GM19328 (cell line): ENCODE measurements around the gene CRB2.

ENCODE experiments used
- ATAC-seq: cut with Tn5 transposase; IDR thresholded peaks from one replicate; pipeline ENCODE4 v1.9.1; 2021; ENCODE audit warnings: mild to moderate bottlenecking, moderate library complexity; ENCODE audit not compliant: unreplicated experiment

The CRB2 gene

DNA sequence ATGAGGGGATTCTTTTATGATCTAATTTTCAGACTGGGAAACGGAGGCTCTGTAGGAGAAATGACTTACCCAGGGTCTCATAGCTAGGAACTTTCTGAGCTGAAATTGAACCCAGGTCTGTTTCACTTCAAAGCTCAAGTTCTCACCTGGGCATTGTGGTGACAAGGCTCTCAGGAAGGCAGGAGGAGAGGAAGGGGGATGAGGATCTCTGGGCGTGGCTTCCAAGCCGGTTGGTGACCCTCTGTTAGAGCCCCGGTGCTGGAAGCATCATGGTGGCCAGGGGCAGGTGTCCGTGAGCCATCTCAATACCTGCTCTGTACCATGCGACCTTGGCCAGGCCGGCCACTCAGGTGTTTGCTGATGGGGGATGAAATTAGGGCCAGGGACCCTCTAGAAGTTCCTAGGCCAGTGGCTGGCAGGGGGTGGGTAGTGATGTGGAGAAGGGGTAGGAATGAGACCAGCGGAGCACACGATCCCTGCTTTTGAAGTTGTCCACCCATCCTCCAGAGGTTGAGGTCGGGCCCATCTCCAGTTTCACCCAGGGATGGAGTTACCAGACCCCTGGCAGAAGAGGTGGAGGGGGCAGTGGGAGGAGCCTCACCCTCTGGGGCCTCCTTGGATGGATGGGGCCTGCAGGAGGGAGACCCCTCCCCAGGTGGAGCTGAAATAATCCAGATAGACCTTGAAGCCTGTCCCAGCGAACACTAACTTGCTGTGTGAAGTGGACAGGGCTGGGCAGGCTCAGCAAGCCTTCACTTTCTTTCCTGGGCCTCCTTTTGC is 5.9 kb downstream of the CRB2 start:
- ATAC-seq: no peak

DNA sequence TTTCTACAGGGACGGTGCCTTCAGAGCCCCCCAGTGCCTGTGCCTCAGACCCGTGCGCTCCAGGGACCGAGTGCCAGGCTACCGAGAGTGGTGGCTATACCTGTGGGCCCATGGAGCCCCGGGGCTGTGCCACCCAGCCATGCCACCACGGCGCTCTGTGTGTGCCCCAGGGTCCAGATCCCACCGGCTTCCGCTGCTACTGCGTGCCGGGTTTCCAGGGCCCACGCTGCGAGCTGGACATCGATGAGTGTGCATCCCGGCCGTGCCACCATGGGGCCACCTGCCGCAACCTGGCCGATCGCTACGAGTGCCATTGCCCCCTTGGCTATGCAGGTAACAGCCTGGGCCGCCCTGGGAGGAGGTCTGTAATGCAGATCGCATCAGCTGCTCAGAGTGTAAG is 6.9 kb downstream of the CRB2 start:
- ATAC-seq: no peak

DNA sequence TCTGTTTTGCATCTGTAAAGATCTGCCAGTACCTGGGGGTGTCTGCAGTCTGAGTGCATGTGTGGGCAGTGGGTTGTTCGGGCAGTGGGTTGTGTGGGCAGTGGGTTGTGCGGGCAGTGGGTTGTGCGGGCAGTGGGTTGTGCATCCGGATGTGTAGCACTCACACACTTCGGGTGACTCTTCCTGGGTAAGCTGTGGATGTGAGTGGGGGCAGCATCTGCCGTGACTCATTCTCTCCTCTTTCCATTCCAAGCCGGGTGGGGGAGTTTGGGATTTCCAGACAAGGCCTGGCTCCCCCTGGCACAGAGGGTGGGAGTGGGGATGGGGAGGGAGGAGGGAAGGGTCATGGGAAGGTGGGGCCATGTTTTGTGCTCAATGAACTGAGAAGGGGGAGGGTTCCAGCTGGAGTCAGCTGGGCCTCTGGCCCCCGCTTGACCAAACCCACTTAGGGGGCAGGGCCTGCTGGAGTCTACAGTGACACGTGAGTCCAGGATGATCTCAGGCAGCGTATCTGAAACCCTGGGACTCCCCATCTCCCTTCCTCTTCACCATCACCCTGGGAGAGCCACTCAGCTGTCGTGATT is 8.3 kb downstream of the CRB2 start:
- ATAC-seq: no peak

DNA sequence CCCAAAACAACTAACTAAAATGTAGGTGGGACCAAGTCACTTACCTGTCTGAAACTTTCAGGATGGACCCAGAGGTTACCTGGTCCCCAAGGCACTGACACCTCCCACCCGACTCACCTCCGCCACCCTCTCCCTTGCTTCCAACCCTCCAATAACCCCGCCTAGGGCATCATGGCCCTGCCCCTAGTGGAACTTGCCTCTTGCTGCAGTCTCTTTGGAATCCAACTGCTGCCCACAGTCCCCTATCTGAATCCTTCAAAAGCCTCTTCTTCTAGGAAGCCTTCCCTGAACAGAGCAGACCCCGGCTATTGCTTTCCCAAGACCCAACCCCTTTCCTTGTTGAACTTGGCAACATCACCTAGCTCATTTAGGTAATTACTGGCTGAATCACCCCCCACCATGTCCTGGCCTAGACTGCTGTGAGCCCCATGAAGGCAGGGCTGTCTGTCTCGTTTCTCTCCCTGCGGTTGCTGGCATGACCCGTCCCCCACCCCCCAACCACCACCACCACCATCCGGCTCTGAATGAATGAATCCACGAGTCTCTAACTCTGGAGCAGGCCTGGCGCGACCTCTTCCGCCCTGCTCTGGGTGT is 9.4 kb downstream of the CRB2 start:
- no peak for ATAC-seq

DNA sequence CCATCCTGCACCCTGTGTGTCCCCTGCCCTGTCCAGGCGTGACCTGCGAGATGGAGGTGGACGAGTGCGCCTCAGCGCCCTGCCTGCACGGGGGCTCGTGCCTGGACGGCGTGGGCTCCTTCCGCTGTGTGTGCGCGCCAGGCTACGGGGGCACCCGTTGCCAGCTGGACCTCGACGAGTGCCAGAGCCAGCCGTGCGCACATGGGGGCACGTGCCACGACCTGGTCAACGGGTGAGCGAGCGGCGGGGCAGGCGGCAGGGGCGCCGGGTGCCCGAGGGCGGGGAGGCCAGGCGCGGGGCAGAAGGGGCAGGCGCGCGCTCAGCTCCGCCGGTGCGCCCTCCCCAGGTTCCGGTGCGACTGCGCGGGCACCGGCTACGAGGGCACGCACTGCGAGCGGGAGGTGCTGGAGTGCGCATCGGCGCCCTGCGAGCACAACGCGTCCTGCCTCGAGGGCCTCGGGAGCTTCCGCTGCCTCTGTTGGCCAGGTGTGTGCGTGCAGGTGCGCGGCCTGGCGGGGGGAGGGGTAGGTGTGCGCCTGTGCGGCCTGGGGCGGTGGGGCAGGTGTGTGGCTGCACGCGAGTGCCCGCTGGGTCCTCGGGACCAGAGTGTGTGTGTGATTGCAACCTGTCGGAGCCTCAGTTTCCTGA is 10.0 kb downstream of the CRB2 start:
- ATAC-seq: no peak

DNA sequence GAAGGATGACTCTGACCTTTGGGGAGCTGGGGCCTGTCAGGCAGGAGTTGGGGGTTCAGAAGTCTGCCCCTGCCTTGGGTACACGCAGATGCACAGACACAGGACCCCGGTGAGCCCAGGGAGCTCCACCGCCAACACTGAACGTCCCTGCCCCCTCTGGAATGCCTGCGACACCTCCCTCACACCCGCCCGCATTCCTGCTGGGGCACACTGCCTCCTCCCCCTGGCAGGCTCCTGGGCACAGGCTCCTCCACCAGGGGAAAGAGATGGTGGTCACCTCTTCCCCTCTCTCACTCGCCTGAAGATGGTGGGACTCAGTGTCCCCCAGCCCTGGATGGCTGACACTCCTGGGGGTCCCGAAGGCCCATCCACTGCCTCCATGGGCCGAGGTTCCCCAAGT is 12.0 kb downstream of the CRB2 start:
- no peak for ATAC-seq

DNA sequence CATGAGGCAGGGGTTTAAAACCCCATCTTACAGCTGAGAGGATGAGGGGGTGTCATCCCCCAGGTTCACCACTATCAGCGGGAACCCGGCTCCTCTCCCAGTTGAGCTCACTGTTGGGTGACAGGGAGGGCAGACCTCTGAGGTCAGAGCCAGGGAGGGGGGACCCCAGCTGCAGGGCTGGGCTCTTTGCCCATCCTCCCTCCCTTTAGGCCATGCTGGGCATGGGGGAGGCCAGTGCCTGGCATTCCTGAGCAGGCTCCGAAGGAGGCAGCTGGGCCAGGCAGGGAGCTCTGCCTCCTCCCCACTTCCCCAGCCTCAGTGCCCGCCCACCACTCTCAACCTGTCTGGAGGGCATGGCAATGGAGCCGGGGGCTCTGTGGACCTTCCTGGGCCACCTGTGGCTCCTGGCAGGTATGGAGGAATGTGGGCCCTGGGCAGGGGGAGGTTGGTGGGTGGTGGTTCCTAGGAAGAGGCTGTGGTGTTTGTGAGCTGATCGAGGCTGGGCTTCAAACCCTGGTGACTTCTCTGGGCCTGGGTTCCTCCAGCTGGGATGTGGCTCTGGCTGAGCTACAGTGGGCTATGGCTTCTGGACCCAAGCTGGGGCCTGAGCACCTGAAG is 12.6 kb downstream of the CRB2 start:
- ATAC-seq: no peak

DNA sequence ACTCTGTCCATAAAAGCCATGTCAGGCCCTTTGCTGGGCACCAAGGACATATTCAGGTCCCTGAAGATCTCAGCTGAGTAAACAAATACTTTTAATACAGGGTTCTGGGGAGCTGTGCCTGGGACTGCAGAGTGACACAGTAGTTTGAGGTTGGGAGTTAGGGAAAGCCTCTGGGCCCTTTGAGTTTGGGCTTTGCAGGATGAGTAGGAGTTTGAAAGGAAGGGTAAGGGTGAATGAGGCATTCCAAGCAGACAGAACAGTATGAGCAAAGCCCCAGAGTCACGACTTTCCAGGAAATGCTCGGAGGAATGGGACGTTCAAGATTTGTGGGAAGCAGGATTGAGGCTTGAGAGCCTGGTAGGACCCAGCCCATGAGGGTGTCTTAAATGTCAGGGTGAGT is 13.3 kb downstream of the CRB2 start:
- no peak for ATAC-seq

DNA sequence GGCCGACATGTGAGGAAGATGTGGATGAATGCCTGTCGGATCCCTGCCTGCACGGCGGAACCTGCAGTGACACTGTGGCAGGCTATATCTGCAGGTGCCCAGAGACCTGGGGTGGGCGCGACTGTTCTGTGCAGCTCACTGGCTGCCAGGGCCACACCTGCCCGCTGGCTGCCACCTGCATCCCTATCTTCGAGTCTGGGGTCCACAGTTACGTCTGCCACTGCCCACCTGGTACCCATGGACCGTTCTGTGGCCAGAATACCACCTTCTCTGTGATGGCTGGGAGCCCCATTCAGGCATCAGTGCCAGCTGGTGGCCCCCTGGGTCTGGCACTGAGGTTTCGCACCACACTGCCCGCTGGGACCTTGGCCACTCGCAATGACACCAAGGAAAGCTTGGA is 14.1 kb downstream of the CRB2 start:
- ATAC-seq: no peak

DNA sequence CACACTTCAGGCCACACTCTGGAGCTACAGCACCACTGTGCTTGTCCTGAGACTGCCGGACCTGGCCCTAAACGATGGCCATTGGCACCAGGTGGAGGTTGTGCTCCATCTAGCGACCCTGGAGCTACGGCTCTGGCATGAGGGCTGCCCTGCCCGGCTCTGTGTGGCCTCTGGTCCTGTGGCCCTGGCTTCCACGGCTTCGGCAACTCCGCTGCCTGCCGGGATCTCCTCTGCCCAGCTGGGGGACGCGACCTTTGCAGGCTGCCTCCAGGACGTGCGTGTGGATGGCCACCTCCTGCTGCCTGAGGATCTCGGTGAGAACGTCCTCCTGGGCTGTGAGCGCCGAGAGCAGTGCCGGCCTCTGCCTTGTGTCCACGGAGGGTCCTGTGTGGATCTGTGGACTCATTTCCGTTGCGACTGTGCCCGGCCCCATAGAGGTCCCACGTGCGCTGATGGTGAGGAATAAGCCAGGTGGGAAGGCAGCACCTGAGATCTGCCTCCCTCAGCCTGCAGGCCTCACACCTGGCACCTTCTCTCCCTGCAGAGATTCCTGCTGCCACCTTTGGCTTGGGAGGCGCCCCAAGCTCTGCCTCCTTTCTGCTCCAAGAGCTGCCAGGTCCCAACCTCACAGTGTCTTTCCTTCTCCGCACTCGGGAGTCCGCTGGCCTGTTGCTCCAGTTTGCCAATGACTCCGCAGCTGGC is 14.7 kb downstream of the CRB2 start:
- ATAC-seq: no peak

DNA sequence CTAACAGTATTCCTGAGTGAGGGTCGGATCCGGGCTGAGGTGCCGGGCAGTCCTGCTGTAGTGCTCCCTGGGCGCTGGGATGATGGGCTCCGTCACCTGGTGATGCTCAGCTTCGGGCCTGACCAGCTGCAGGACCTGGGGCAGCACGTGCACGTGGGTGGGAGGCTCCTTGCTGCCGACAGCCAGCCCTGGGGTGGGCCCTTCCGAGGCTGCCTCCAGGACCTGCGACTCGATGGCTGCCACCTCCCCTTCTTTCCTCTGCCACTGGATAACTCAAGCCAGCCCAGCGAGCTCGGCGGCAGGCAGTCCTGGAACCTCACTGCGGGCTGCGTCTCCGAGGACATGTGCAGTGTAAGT is 15.2 kb downstream of the CRB2 start:
- ATAC-seq: no peak

DNA sequence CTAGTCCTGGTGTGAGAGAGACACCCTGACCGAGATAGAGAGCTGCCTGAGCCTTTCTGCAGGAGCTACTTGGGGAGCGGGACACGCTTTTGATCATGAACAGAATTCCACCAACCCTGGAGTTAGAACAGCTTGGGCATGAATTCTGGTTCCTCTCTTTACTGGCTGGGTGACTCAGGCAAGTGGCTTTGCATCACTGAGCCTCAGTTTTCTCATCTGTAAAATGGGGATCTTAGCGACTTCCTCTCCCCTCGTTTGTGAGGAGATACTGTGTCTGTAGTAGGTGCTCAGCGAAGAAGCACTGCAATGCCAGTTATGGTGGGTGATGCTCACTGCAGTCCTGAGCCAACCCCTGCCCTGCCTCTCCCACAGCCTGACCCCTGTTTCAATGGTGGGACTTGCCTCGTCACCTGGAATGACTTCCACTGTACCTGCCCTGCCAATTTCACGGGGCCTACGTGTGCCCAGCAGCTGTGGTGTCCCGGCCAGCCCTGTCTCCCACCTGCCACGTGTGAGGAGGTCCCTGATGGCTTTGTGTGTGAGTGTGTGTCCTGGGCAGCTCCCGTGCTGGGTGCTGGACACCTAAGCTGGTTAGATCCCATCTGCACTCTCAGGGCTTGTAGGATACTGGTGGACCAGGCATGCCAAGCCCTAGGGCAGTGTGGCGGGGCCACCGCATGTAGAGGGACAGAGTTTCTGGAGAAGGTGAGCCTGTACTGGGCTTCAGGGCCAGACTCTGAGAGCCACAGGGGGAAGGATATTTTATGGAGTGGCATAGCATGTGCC is 16.0 kb downstream of the CRB2 start:
- ATAC-seq: no peak

DNA sequence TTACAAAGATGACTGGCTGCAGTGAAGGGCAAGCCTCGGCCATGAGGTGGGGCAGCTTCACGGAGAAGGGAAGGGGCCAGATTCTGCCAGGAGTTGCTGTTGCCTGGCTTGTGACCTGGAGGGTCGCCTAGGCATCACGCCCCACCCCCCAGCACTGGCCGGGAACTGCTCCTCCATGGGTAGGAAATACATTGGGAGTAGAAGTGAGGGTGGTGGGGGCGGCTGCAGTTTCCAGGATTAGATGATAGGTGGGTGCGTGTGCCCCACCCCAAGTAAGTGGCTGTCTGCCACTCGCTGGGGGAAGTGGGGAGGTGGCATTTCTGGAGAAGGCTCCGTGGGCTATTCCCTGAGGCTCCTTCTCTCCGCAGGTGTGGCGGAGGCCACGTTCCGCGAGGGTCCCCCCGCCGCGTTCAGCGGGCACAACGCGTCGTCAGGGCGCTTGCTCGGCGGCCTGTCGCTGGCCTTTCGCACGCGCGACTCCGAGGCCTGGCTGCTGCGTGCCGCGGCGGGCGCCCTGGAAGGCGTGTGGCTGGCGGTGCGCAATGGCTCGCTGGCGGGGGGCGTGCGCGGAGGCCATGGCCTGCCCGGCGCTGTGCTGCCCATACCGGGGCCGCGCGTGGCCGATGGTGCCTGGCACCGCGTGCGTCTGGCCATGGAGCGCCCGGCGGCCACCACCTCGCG is 16.9 kb downstream of the CRB2 start:
- ATAC-seq: no peak

DNA sequence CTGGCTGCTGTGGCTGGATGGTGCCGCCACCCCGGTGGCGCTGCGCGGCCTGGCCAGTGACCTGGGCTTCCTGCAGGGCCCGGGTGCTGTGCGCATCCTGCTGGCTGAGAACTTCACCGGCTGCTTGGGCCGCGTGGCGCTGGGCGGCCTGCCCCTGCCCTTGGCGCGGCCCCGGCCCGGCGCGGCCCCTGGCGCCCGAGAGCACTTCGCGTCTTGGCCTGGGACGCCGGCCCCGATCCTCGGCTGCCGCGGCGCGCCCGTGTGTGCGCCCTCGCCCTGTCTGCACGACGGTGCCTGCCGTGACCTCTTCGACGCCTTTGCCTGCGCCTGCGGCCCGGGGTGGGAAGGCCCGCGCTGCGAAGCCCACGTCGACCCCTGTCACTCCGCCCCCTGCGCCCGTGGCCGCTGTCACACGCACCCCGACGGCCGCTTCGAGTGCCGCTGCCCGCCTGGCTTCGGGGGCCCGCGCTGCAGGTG is 17.5 kb downstream of the CRB2 start:
- no peak for ATAC-seq

DNA sequence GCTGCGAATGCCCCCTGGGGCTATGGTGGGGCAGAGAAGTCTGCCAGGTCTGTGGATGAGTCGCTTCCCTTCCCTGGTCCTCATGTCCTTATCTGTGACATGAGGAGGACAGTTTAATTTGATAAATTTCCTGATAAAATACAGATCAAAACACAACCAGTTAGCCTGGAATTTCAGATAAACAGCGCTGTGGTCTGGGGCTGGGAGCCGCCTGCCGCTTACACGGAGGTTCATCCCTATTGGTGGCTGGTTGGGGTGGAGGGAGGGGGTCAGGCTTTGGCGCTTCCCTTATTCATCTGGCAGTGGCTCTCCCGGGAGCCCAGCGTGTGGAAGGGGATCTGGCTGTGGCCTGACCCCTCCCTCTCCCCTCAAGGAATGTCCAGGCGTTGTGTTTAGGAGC is 17.9 kb downstream of the CRB2 start:
- ATAC-seq: no peak

DNA sequence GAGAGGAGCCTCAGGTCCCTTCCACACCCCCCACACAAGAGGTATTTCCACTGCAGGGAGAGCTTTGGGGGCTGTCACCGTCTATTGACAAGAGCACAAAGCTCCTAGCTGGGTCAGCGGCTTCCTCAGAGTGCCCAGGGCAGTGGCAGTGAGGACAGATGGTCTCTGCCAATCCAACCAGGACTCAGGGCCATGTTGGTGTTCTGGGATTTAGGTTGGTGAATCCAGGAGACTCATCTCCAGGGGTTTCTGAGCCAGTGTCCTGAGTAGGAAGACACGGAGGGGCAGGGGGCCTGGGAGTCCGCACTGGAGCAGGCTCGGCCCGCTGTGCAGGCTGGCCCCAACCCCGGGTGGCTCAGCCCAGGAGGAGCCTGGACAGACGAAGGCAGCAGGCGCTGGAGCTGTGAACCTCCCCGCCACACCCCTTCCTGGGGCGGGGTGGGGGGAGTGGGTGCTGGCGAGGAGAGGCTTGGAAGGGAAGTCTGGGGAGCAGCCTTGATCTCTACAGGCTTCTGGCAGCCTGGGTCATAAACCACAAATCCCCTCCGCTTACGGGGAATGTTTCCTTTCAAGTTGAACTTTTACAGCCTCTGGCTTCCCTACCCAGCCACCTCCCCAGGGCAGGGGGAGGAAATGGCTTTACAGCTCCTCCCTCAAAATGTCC is 19.6 kb downstream of the CRB2 start:
- ATAC-seq: no peak

DNA sequence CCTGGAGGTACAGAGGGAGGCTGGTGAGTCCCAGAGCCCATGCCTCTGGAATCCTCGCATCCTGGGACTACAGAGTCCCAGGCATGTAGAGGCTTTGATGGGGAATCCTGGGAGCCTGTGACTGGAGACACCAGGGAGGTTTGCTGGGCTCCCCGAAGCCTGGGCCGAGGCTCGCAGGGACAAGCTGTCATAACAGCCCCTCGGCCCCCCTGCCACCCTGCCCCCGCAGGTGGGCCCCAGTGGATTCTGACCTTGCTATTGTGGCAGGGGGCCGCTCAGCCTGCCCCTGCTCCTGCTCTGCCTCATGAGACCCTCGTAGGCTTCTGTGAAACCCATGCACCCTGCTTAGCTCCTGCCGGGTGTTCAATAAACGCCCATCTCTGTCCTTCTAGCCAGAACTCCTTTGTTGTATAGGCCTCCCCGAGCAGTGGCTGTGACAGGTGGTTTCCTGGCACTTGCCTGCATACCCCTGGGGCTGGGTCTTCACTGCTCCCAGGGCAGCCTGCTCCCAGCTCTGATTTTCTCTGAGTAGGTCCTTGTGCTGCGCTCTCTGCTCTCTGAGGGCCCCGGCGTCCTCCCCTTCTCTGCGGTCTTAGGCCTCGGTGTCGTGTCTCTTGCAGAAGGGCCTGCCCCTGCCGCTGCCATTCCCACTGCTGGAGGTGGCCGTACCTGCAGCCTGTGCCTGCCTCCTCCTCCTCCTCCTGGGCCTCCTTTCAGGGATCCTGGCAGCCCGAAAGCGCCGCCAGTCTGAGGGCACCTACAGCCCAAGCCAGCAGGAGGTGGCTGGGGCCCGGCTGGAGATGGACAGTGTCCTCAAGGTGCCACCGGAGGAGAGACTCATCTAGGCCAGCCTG is 20.4 kb downstream of the CRB2 start:
- ATAC-seq: no peak
